HG03457 (cell line): Measurements from ENCODE around the gene TFPT.
A peak's percentile ranks its signal among the peaks of the same experiment; 100 is the strongest.

Source experiments
- ATAC-seq: cut with Tn5 transposase; IDR thresholded peaks from one replicate; pipeline ENCODE4 v1.9.1; 2021; ENCODE audit warnings: moderate number of reproducible peaks; ENCODE audit not compliant: unreplicated experiment

TFPT gene

DNA sequence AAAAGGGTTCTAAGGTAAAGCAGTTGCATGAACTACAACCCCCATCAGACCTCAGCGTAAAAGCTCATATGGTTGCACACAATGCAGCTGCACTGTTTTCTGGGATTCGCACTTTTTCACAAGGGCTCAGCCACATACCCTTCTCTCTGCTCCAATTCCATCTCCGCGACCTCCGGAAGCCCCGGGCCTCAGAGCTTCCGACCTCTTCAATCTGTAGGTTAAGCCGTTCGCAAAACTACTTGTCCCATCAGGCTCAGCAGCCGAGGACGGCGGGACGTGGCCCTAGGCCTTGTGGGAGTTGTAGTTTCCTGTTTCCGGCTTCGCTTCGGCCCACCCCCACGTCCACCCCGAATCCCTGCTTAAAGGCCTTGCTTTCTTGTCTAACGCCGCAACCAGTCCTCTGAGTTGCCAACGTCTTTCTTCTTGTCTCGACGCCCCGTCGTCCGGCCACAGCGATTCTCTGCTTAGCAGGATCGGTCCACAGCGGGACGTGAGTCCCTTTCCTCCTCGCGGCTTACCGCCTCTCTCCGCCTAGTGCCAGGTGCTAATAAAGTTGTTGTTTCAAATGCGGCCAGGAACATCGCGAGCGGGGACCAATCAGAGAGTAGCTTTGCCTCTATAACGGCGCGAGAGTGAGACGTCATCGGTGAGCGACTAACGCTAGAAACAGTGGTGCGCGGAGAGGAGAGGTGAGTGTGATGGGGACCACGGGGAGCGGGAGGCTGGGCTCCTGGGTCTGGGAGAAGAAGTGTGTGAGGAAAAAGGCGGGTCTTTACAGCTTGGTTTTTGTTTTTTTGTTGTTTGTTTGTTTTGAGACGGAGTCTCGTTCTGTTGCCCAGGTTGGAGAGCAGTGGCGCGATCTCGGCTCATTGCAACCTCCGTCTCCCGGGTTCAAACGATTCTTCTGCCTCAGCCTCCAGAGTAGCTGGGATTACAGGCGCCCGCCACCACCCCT, at the start of gene TFPT, which contains the start of gene PRPF31:
Gene TFPT, minus strand, starts transcription at position 549 of the 955 bp plus-strand sequence. Its CDS starts 388 bp downstream, at position 161.
Gene PRPF31, plus strand, starts transcription at position 646 of the 955 bp plus-strand sequence. CDS start 2,525 bp downstream, outside the sequence.
- peak; percentile 66 for ATAC-seq

- ATAC-seq, result no peak
These were observed 49.8 kb upstream of the TFPT start for GRCh38 chr19:54165222-54165621.

DNA sequence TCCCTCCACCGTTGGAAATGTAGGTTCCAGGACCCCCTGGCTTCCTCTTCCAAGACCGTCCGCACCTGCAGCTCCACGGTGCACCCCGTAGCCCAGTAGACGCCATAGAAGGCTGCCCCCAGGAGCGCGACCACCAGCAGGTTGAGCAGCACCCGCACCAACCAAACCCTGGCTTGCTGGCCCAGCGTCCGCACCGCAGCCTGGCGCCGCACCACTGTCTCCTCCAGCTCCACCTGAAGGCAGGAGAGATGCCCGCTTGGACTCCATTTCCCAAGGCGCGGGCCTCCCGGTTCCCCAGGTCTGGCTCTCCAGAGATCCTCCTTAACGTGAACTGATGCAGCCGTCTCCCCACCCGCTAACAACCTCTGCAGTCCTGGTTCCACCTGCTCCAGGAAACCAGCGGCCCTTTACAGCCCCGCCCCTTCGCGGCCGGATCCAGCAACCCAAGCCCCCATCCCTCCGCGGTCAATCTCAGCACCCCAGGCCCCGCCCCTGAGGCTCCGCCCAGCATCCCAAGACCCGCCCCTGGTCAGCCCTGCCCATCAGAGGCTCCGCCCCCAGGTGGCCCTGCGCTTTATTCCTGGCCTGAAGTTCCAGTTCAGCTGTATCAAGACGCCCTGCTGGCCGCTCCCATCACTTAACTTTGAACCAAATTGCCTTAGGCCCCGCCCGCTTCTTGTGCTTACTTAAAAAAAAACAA, 49.1 kb upstream of the TFPT start:
- no peak for ATAC-seq

DNA sequence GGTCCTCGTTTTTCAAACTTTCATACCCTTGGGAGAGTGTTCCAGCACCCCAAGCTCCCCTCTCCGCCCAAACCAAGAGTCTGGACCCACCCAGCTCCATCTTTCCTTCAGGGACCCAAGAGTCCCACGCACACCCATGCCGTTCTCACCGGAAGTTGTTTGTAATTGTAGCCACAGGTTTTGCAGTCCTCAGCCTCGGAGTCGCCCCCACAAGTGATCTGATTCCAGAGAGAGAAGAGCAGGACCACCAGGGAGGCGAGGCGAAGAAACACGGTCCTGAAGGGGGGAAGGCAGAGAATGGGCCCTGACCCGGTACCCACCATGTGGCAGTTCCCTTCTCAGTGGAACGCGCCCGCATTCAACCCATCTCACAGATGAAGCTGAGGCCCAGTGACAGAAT, 47.4 kb upstream of the TFPT start:
- ATAC-seq, result no peak

DNA sequence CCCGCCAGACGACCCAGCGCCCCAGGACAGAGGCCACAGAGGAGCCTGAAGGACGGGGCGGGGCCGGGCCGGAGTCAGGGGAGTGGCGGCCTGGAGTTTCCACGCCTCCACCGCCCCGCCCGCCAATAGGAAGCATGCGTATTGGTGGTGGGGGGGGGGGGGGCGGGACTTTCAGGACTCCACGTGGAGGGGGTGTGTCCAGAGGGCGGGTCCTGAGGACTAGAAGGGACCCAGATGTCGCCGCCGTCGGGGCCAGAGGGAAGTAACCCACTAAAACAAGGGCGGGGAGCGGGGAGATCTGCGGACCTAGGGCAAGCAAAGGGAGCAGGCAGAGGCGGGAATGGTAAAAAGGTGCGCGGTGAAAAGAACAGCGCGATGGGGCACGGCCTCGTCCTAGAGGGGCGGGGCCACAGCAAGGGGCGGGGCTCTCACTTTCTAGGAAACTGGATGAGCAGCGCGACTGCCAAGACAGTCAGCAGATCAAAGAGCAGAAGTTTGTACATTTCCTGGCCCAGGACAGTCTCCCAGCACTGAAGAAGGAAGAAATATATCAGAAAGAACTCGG, 46.9 kb upstream of the TFPT start:
- ATAC-seq, result no peak

GRCh38 chr19:54160854-54161253, 45.4 kb upstream of the TFPT start:
- no peak for ATAC-seq

- no peak for ATAC-seq
These were observed 44.8 kb upstream of the TFPT start for GRCh38 chr19:54160182-54160811.

GRCh38 chr19:54159352-54160181, 44.1 kb upstream of the TFPT start, which contains the start of gene LENG1:
TSS of gene LENG1 (minus strand) at chr19:54159721. CDS start at chr19:54159695, 26 bp downstream.
- ATAC-seq, result peak; percentile 80

GRCh38 chr19:54158812-54159351, 43.4 kb upstream of the TFPT start:
- ATAC-seq, result no peak

- ATAC-seq, result no peak
These were observed 41.5 kb upstream of the TFPT start for GRCh38 chr19:54156953-54157352.

DNA sequence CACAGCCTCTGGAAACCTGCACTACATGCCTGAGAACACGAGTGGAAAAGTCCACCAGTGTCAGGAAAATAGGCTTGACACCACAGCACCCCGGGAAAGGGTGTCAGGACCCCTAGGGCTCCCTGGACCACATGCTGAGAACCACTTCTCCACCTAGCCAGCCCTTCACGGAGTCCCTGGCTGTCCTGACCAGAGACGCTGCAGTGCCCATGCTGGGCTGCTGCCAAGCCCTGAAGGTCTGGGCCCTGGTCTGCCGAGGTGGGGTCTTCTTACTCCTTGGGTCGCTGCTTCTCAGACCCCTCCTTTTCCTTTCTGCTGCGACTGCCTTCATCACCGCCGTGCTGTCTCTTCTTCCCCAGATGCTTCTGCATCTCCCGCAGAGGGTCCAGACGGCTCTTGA, 41.0 kb upstream of the TFPT start:
- no peak for ATAC-seq

- no peak for ATAC-seq
These were observed 40.2 kb upstream of the TFPT start for GRCh38 chr19:54155694-54156093.

GRCh38 chr19:54154603-54155345, 39.3 kb upstream of the TFPT start:
- ATAC-seq, result no peak

DNA sequence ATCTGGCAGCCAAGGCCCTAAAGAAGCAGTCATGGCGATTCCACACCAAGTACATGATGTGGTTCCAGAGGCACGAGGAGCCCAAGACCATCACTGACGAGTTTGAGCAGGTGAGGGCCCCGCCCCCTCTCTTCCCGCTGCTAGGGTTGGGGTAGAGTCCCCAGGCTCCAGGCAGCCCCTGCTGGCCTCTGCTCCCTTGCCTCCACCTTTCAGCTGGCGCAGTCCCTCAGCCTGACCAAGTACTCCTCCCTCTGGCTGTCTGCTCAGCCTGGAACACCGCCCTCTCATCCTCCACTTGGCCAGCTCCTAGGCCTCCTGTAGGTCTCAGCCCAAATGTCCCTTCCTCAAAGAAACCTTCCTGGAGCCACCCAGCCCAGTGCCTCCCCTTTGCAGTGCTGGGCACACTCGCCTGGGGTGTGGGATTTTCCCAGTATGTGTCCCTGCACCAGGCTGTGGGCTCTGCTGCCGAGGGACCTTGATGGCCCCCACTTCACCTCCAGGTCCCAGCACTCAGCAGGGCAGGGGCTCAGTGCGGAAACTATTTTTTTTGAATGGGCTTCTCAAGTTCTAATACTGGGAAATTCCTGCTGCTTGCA, 38.4 kb upstream of the TFPT start:
- no peak for ATAC-seq

DNA sequence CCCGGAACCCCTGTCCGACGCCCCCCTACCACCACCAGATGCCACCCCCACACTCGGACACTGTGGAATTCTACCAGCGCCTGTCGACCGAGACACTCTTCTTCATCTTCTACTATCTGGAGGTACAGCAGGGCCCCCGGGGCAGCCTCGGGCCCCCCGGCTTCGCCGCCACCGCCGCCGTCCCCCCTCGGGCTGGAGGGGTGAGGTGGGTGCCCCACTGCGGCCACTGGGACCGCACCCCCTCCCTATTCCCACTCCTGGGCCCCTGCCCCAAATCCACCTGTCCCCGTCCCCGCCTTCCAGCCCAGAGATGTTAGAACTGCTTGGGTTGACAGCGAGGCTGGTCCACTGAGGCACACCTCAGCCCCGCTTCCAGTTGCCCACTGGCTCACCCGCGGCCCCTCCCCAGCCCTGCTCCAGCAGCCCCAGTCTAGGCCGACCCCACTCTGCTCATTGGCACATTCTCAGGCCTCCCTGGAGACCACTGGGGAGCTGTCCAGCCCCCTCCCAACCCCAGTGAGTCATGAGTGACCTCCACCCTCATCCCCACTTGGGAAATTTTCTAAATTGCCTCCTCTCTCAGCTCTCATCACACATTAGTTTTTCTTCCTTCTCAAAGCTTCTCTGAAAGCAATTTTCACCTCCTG, 37.5 kb upstream of the TFPT start:
- no peak for ATAC-seq

- no peak for ATAC-seq
These were observed 36.8 kb upstream of the TFPT start for GRCh38 chr19:54152267-54152666.

- no peak for ATAC-seq
These were observed 36.0 kb upstream of the TFPT start for GRCh38 chr19:54151362-54152035.
